ENCODE measurements around the gene CD22. TPM values are rescaled to one million over a fixed set of nuclear protein-coding genes. Genes with fewer than 3 reads are reported as not detected.

The CD22 gene
- total RNA-seq, 1 experiment from 2014 or later: not detected

- Histone ChIP-seq H4K20me1 (ENCODE audit: control insufficient read depth, insufficient read depth, insufficient read length) (no peaks in the 10 kb centered on the region), H2BK5ac (ENCODE audit: insufficient read length, low read length) (no peak overlapping the region), H3K79me2 (ENCODE audit: insufficient read depth, low read length) (no peaks in the 10 kb centered on the region), H3K4ac (ENCODE audit: low read depth, low read length) (no peak overlapping the region), H3K23me2 (ENCODE audit: insufficient read length, low read depth, low read length, poor library complexity, severe bottlenecking) (no peaks in the 10 kb centered on the region), H2BK15ac (ENCODE audit: low read depth, low read length) (no peak overlapping the region), H2BK20ac (ENCODE audit: low read depth, low read length, poor library complexity, severe bottlenecking) (no peak overlapping the region), H2BK12ac (ENCODE audit: insufficient read length, low read depth, low read length) (no peak overlapping the region), H3K4me2 (ENCODE audit: insufficient read depth, insufficient read length, low read length) (no peak overlapping the region), H3K18ac (ENCODE audit: insufficient read length, low read depth, low read length) (no peak overlapping the region), H3T11ph (ENCODE audit: low read length) (no peak overlapping the region), H3K23ac (ENCODE audit: insufficient read length, low read depth, low read length) (no peak overlapping the region), H3K79me1 (ENCODE audit: insufficient read depth, low read depth, low read length, poor library complexity, severe bottlenecking) (no peaks in the 10 kb centered on the region), H3K9ac (ENCODE audit: extremely low read depth, insufficient read length, low read length) (no peak overlapping the region), H2AFZ (ENCODE audit: low read length) (no peak overlapping the region), H2BK120ac (ENCODE audit: low read depth, low read length, poor library complexity, severe bottlenecking) (no peak overlapping the region), H4K5ac (ENCODE audit: insufficient read length, low read depth, low read length) (no peak overlapping the region), H3K27me3 (ENCODE audit: insufficient read depth, low read length) (no peaks in the 10 kb centered on the region), H2AK5ac (ENCODE audit: insufficient read length, low read length) (no peak overlapping the region), H4K8ac (replicated peaks; ENCODE audit: insufficient read length, low read depth, low read length) (no peak overlapping the region), H4K91ac (ENCODE audit: insufficient read length, low read depth, low read length) (no peak overlapping the region), H3K14ac (ENCODE audit: insufficient read depth, low read length) (no peak overlapping the region), H3K27ac (ENCODE audit: insufficient read length, low read depth, low read length) (no peak overlapping the region), H3K56ac (ENCODE audit: insufficient read length, low read depth, low read length) (no peak overlapping the region), H3K9me3 (ENCODE audit: control insufficient read depth, low read depth, low read length) (no peaks in the 10 kb centered on the region), H3K4me1 (ENCODE audit: insufficient read depth, low read length) (no peaks in the 10 kb centered on the region)
- TF ChIP-seq, protein P1, sequence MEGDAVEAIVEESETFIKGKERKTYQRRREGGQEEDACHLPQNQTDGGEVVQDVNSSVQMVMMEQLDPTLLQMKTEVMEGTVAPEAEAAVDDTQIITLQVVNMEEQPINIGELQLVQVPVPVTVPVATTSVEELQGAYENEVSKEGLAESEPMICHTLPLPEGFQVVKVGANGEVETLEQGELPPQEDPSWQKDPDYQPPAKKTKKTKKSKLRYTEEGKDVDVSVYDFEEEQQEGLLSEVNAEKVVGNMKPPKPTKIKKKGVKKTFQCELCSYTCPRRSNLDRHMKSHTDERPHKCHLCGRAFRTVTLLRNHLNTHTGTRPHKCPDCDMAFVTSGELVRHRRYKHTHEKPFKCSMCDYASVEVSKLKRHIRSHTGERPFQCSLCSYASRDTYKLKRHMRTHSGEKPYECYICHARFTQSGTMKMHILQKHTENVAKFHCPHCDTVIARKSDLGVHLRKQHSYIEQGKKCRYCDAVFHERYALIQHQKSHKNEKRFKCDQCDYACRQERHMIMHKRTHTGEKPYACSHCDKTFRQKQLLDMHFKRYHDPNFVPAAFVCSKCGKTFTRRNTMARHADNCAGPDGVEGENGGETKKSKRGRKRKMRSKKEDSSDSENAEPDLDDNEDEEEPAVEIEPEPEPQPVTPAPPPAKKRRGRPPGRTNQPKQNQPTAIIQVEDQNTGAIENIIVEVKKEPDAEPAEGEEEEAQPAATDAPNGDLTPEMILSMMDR (conservative IDR thresholded peaks at IDR 0.05): no peak
- Mint-ChIP-seq H3K27ac (no peak overlapping the region), H3K27me3 (ENCODE audit: low read depth) (peaks cover 9% of the 10 kb centered on the region), H3K9me3 (no peaks in the 10 kb centered on the region), H3K4me1 (peaks cover 17 to 25% of the 10 kb centered on the region in 2 experiments), H3K4me3 (no peak overlapping the region), H3K36me3 (ENCODE audit: insufficient read depth in 1 of 3, low read depth in 3 of 3) (no peaks in the 10 kb centered on the region)
- DNase-seq: no peak
- WGBS (ENCODE audit: extremely low coverage, insufficient read length, low lambda C conversion rate): no CpG with 5 or more reads among the region's 17 CpGs
These were observed 35.2 kb upstream of the CD22 start for GRCh38 chr19:35293808-35294207.

Measured in H9 (cell line).